OCI-LY7 (cell line): ENCODE results near the gene ANKRD34A.

Source experiments
- CTCF ChIP-seq: fragments of 200-600 bp; sonication (generic); conservative IDR thresholded peaks from 2 replicates; pipeline ENCODE4 v1.5.1; 2014; ENCODE audit warnings: mild to moderate bottlenecking, antibody characterized with exemption, low read length, moderate library complexity, mixed read lengths
- EZH2phosphoT487 ChIP-seq: fragments of 200-600 bp; sonication (generic); IDR thresholded peaks from 2 replicates; pipeline ENCODE4 v1.6.1; 2018; ENCODE audit warnings: low read depth, borderline replicate concordance, mild to moderate bottlenecking, mixed run types, antibody characterized with exemption, low read length, moderate library complexity, mixed read lengths

- TF ChIP-seq CTCF (no peak), EZH2phosphoT487 (no peak)
Measured at GRCh38 chr1:146010126-146010738, 45.9 kb upstream of the ANKRD34A start.
